HG02943 (cell line): ENCODE results near the gene SEC61A1.

Source experiments
- ATAC-seq: cut with Tn5 transposase; IDR thresholded peaks from one replicate; pipeline ENCODE4 v1.9.1; 2021; ENCODE audit warnings: mild to moderate bottlenecking, low read depth, moderate library complexity; ENCODE audit not compliant: unreplicated experiment

Gene SEC61A1

DNA sequence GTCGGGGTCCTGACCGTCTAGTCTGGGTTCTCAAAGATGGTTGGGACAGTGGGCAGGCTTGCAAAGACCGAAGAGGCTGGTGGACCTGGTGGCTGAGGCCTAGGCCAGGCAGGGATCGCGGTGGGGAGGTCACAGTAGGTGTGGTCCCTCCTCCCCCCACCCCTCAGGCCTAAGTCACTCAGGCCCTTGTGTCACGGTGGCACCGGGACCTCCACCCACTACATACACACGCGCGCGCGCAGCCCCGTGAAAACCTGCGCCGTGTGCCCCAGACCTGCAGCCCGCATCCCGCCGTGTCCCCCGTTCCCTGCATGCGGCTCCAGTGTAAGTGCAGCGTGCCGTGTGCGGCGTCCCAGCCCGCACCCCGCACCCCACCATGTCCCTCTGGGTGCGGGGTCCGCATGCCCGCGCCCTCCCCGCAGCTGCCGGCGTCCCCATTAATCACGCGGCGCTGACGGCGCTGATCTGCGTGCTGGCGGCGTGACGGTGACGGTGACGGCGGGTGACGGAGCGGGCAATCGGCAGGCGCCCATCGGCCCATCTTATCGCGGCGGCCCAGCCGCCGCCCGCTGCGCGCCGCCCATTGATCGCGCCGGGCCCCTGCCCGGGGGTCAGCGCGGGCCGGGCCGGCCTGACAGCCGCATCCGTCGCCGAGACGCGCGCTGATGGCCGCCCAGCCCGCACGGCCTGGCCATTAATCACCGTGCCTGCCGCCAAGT lies 24.4 kb downstream of the SEC61A1 start:
- ATAC-seq: no peak

GRCh38 chr3:128077202-128077624 lies 25.0 kb downstream of the SEC61A1 start:
- ATAC-seq: no peak

- ATAC-seq: no peak
Observed at GRCh38 chr3:128077665-128078064, 25.4 kb downstream of the SEC61A1 start.

DNA sequence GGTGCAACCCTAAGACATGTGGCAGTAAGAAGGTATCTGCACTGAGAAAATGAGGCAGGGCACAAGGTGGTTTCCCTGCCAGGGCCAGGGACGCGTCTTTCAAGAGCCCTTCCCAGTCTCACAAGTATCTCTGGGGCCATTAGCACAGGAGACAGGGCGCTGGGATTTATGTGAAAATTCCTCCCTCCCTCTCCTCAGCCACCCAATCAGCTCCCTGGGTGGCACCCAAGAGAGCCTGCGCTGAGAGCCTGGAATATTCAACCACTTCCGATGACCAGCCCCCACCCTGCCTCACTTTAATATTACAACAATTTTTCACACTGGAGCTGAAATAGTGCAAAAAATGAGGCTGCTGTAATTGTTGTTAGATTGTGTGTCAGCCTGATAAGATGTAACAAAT lies 26.1 kb downstream of the SEC61A1 start:
- no peak for ATAC-seq

DNA sequence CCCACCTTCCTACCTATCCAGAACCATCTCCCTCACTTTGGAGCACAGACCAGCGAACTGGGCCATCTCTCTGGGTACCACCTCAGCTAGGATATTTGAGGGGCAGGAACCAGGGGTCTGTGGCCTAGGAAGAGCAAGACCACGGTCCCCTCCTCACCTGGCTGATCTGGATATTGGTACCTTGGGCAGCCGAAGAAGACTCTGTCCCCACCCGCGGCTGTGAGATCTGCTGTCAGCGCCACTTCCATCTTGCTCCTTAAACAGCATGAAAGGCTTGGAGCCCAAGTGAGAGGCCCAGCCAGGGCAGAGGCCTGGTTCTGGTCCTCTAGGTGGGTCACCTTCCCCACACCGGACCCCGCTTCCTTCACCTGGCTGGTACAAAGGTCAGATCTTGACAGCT lies 26.6 kb downstream of the SEC61A1 start:
- ATAC-seq: no peak

GRCh38 chr3:128079823-128080222 lies 27.6 kb downstream of the SEC61A1 start:
- no peak for ATAC-seq

GRCh38 chr3:128080323-128081080 lies 28.3 kb downstream of the SEC61A1 start:
- no peak for ATAC-seq

DNA sequence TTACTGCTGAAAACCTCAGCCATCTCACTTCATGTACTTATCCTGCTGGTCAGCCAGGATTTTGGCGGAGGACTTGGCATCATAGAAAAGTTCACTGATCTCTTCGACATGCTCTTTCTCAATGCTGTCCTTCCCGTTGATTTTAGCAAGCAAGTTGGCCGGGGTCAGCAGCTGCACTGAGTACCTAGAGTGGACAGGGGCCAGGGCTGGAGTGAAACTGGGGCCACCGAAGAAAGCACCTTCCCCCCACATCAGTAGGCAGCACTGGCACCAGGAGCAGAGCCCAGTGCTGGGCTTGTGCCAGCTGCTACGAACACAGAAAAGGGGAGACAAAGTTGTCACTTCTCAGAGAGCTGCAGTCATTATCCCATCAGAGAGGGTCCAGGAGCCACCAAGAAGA lies 29.0 kb downstream of the SEC61A1 start:
- ATAC-seq: no peak

DNA sequence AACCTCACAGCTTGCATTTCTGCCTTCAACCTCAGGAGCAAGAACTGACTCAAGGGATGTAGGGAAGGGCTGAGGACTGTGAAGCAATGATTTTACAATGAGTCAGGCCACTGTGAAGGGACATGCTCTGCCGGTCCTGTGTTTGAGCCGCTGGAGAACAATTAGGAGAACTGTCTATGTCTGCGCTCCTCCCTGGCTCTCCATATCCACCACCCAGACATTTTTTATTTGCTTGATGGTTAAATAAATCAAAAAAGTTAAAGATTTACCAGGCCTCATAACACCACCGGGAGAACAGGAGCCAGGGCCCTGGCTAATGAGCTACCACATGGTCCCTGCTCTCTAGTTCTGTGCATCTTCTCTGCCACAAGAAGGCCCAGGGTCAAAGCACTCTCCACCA lies 29.6 kb downstream of the SEC61A1 start:
- ATAC-seq: no peak

GRCh38 chr3:128082546-128082945 lies 30.3 kb downstream of the SEC61A1 start:
- ATAC-seq: no peak

GRCh38 chr3:128083396-128083795 lies 31.2 kb downstream of the SEC61A1 start:
- no peak for ATAC-seq

DNA sequence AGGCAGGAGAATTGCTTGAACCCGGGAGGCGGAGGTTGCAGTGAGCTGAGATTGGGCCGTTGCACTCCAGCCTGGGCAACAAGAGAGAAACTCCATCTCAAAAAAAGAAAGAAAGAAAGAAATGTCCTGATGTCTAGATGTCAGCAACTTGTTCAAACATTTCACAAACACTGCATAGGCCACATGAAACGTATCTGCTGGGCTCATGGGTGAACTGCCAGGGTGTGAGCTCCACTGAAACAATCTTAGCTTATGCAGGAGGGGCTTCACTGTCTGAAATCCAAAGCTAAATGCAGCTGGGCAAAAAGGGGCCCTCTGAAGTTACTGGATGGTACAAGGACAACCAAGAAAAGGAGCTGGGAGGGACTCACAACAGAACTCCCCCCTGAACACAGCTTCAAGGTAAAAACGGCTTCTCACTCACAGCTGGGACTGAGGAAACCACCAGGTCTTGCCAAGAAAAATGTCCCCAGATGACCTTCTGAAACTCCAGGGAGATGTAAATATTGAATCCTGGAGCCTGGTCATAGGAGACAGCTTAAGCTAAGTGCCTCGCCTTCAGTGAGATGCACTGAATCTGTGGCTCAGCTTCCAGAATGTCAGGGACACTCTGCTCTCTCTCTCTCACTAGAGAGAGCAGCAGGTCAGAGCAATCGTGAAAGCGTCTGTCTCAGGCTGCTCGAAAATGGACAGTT lies 31.9 kb downstream of the SEC61A1 start:
- no peak for ATAC-seq

- no peak for ATAC-seq
Observed at GRCh38 chr3:128084675-128085021, 32.4 kb downstream of the SEC61A1 start.

DNA sequence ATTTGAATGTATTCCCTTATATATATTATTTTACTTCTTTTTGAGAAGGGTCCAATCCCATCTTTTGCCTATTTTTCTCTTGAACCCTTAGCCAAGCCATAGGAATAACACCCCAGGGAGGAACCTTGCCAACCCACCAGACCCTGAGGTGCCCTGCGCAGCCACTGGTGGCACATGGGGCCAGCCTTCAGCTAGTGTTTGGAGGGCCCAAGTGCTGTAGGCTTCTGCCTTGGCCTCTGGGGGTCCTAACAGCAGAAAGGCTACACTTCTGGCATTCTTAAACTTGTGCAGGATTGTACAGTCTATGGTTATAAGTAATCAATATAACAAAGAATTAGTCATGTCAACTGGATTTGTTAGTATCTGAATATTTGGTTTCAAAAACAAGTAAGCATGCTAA lies 36.9 kb downstream of the SEC61A1 start:
- no peak for ATAC-seq

- no peak for ATAC-seq
Observed at GRCh38 chr3:128091586-128091985, 39.3 kb downstream of the SEC61A1 start.

GRCh38 chr3:128094295-128095151 lies 42.3 kb downstream of the SEC61A1 start:
- no peak for ATAC-seq

DNA sequence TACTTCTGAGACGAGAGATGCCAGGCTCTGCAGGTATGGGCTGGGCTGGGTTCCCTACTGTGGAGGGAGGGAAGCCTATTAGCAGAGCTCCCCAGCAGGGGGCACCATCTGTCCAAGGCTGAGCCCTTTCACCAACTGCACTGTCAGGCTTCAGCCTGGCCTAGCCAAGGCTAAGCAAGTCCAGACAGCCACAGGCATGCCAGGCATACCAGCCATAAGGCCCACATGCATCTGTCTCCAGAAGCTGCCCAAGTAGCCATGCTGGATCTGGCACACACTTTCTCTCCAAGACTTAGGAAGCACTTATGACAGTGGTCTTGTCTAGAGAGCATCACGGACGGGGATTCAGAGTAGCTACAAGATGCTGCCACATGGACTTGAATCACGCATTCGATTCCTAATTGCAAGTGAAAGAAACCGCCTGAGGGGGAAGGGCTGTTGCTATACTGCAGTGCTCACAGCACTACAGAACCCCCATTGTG lies 43.0 kb downstream of the SEC61A1 start:
- no peak for ATAC-seq

DNA sequence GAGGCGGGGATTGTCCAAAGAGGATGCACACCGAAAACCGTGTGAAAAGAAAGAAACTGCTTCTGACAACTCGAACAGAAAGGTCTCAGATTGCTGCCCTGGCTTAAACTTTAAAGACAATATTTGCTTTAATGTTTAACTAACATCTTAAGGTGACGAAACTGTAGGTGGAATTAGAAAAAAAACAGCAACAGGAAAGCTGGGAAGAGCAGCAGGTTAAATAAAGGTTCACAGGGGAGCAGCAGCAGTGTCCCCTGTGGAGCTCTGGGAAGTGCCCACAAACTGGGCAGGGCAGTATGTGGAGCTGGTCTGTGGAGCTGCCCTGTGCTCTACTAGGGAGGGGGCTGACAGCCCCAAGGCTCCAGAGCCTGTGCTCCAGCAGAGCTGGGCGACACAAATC lies 46.0 kb downstream of the SEC61A1 start:
- no peak for ATAC-seq

DNA sequence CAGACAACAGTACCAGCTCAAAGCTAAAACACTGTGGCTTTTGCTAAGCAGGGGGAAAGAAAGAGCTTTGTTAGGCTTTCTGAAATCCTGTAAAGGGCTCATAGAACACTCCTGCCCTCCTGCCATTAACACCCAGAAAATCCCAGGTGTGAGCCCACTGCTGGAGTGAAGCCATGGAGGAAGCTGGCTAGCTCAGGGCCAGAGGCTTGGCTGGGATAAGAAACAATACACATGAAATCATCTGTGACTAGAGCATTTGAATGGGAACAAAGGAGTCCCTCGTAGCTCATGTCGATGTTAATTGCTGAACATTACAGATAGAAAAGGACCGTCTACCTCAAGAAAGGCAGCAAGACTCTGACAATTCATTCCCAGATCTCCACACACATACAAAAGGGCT lies 47.9 kb downstream of the SEC61A1 start:
- ATAC-seq: no peak

GRCh38 chr3:128100638-128101037 lies 48.4 kb downstream of the SEC61A1 start:
- no peak for ATAC-seq
